GM21360 (cell line): ENCODE results near the gene PRH1.

ENCODE experiments used
- ATAC-seq: cut with Tn5 transposase; IDR thresholded peaks from one replicate; pipeline ENCODE4 v1.9.1; 2021; ENCODE audit warnings: mild to moderate bottlenecking, moderate library complexity; ENCODE audit not compliant: unreplicated experiment

The PRH1 gene

DNA sequence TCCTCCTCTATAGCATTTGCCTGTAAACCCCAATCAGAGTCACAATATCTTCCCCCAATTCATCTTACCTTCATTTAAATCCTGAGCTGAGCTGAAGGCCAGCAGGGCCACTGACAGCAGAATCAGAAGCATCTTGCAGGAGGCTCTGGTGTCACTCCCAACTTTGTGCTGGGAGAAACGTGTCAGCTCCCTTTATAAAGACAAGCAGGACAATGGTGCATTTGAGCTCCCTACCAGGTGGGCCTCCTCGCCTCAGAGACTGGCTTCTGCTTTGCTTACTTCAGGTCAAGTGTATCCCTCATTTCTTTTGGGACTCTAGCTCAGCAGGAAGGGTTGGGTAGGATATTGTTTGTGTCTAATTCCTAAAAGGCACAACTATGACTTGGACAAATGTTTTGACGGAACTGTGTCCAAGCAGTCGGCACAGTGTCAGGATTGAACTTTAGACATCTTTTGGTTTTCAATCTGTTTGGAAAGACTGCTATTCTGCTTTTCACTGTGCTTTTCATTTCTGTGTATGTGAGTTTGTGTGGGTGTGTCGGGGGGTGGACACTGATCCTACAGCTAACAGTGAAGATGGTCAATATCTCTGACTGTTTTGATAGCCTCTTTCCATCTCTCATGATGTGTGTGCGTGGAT lies at the start of gene PRH1:
PRH1 (minus strand) TSS at position 170 of the 640 bp plus-strand sequence; CDS start at position 132, 38 bp downstream.
- ATAC-seq: no peak

DNA sequence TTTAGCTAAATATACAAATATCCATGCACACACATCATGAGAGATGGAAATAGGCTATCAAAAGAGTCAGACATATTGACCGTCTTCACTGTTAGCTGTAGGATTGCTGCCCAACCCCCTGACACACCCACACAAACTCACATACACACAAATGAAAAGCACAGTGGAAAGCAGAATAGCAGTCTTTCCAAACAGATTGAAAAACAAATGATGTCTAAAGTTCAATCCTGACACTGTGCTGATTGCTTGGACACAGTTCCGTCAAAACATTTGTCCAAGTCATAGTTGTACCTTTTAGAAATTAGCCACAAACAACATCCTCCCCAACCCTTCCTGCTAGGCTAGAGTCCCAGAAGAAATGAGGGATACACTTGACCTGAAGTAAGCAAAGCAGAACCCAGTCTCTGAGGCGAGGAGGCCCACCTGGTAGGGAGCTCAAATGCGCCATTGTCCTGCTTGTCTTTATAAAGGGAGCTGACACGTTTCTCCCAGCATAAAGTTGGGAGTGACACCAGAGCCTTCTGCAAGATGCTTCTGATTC lies 44.8 kb upstream of the PRH1 start, which contains the start of gene PRH2:
PRH2 (plus strand) TSS at position 491 of the 541 bp plus-strand sequence; CDS start at position 529, 38 bp downstream.
- no peak for ATAC-seq

DNA sequence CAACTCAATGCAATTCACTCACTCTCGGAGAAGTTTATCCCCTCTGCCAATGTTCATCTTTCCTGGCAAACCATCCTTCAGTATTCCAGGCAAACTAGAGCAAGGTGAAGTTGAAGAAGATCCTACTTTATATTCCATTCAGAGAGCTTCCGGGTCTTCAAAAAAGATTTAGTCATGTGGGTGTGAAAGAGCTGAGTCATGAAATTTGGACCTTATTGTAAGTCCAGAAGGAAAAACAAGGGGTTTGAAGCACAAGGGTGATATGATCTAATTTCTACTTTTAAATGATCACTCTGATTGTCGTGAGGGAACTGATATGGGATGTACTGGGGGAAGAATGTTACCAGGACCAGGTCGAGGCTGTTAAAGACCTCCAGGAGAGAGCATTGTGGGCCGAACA lies 42.2 kb upstream of the PRH1 start:
- no peak for ATAC-seq

DNA sequence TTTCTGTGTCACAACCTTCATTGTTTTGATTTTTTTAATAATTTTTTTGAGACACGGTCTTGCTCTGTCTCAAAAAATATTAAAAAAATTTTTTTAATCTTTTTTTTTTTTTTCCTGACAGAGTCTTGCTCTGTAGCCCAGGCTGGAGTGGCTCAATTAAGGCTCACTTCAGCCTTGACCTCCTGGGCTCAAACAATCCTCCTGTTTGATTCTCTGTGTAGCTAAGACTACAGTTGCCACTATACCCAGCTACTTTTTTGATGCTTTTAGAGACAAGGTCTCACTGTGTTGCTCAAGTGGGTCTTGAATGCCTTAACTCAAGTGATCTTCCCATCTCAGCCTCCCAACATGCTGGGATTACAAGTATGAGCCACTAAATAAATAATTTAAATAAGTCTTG lies 35.8 kb upstream of the PRH1 start:
- ATAC-seq: no peak

DNA sequence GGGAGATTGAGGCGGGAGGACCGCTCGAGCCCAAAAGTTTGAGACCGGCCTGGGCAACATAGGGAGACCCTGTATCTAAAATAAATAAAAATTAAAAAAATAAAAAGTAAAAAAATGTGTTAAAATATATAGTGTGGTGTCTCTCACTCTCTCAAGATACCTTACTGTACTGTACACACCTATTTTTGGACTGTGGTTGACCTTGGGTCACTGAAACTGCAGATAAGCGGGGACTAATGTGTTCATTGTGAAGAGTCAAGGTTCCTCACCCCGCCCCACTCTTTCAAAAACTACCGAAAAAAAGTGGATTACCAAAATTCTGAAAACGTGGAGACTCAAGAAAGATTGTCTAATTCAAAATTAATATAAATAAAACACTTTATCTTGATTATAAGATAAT lies 26.3 kb upstream of the PRH1 start:
- no peak for ATAC-seq

DNA sequence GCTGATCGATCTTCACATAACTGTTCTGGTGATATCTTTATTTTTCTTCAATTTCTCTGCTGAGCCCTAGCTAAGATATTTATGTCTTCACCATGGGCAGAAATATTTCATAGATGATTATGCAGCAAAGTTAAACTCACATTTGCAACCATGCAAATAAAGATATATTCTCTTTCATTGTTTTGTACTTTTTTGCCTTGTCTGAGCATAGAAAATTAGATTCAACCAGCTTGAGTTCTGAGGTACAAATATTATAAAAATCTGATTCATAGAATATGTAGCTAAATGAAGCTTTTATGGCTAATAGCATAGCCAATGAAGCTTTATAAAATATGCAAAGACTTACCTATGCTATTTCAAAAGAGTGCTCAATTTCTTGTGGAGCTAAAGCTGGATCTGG lies 25.4 kb upstream of the PRH1 start, which contains the start of gene TAS2R13:
TAS2R13 (minus strand) TSS at position 101 of the 400 bp plus-strand sequence. CDS start 264 bp downstream, outside the sequence.
- no peak for ATAC-seq

DNA sequence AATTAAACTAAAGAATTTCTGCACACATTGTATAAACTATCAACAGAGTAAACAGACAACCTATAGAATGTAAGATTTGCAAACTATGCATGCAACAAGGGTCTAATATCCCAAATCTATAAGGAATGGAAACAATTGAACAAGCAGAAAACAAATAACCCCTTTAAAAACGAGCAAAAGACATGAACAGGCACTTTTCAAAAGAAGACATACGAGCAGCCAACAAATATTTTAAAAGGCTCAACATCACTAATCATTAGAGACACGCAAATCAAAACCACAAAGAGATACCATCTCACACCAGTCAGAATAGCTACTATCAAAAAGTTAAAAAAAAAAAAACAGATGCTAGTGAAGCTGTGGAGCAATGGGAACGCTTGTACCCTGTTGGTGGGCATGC lies 20.6 kb upstream of the PRH1 start:
- ATAC-seq: no peak

DNA sequence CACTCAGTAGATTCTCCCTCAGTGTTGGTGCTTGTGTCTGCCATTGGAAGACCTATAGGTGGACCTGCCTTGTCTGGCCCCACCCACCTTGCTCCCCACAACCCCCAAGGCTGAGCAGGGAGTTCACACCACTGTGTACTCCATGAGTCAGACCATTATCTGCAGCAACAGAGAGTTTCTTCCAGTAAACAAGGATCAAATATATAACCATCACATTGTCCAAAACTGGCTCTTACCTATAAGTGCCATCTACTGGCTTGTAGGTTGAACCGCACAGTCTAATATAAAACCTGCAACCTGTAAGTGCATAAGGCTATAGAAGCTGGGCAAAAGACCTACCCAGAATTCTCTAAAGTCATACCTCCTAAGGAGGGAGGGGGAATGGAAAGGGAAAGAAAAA lies 17.4 kb upstream of the PRH1 start:
- ATAC-seq: no peak

DNA sequence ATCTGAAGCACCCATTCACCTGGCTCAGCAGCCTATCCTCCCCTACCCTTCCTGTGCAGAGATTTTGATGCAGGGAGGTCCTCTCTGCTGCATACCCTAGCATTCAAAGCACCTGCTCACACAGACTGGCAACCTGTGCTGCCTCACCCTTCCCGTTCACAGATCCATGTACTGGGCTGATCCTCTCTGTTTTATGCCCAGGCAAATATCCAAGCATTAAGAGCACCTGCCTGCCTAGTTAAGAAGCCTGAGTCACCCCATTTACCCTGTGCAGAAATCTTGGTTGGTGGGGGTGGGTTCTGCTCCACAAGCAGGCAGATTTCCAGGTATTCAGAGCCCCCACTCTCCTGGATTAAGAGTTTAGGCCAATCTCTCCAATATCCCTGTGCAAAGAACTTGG lies 16.9 kb upstream of the PRH1 start:
- ATAC-seq: no peak

DNA sequence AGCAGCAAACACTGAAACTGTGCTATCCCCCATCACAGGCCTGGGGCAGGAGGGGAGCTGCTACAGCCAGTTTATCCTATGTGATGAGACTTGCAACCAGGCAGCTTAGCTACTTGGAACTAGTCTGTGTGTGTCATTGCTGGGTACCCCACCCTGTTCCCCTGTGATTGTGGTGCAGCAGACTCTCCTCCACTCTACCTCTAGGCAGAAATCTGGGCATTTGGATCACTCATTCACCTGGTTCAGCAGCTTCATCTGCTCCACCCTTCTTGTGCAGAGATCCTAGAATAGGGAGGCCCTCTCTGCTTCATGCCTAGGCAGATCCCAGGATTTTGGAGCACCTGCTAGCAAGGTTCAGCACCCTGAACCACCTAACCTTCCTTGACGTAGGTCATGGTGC lies 16.5 kb upstream of the PRH1 start:
- ATAC-seq: no peak

DNA sequence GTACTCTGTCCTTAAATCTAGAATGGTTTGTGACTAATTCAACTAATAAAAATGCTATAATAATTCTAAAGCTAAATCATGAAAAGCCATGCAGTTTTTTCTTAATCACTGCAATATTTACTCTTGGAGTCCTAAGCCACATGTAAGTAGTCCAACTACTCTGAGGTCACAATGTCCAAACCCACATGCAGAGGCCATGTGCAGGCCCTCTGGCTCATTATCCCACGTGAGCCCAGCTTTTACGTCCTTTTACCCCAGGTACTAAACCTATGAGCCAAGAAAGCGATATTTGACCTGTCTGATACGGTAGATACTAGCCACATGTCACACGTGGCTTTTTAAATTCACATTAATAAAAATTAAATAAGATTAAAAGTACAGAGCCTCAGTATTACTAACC lies 12.8 kb upstream of the PRH1 start:
- no peak for ATAC-seq

DNA sequence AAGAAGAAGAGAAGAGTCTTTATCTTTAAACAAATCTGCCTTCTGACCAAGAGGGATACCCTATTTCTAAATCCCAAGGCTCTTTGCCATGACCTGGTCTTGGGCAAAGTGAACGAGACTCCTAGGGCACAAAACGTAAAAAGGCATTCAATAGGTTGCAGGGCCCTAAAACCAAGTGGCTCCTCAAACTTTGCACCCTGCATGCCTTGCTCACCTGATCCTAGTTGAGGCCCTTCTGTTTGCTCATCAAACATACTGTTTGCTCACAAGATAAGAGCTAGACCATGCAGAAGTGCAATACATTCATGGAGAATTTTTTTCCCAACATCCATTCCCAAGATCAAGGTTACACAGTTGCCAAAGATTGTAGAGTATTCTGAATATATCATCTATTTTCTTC lies 7.9 kb upstream of the PRH1 start:
- ATAC-seq: no peak

DNA sequence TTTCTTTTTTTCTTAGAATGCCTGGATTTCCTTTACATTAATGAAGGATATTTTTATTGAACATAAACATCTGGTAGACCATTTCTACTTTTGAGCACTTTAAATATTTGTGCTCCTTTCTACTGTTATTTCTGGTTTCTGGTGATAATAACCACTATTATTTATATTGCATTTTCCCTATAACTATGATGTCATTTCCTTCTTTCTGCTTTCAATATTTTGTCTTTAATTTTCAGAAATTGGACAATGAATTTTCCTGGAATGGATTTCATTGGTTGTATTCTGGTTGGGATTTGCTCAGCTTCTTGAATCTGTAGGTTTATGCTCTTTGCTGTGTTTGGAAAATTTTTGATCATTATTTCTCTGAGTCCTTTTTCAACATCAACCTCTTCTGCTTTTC lies 5.2 kb upstream of the PRH1 start:
- ATAC-seq: no peak

DNA sequence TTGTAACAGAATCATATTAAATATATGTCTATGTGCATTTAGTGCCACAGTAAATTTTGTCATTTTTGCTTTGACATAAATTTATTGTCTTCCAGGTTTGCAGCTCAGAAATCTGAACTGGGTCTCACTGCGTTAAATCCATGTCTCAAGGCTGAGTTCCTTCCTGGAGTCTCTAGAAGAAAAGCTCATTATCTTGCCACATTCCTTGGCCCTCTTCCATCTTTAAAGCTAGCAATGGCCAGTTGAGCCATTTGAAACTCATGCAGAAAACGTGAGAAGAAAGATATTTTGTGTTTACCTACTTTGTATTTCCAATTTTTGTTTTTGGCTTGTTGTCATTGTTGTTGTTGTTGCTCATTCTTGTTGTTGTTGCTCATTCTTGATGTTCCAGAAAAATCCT lies 10.7 kb downstream of the PRH1 start:
- no peak for ATAC-seq

DNA sequence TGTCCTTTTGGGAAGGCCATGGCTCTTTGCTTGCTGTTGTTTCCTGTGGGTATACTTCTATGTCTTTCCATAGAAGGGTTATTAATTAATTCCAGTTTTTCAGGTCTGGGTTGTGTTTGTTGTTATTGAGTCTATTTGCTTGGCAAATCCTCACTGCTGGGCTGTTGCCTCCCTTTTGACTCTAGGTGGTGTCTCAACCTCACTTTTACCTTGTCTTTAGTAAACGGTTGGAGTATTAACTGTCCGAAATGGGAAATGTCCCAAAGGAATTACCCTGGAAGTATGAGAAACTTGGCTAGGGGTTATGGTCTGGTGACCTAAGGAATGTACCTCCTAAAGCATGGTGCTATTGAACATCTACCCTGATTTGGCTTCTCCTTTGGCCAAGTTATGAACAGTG lies 16.7 kb downstream of the PRH1 start:
- no peak for ATAC-seq

DNA sequence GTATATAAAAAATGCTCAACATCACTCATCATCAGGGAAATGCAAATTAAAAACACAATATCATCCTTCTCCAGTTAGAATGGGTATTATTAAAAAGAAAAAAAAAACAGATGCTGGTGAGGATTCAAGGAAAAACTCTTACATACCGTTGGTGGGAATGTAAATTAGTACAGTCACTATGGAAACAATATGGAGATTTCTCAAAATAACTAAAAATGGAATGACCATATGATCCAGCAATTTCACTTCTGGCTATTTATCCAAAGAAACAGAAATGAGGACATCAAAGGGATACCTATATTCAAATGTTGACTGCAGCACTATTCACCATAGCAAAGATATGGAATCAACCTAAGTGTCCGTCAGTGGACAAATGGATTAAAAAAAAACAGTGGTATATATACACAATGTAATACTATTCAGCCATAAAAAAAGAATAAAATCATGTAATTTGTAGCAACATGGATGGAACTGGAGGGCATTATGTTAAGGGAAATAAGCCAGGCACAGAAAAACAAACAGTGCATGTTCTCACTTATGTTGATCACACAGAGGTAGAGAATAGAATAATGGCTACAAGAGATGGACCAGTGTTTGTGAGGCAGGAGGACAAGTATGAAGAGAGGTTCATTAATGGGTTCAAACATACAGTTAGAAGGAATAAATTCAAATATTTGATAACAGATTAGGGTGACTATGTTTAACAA lies 20.4 kb downstream of the PRH1 start:
- no peak for ATAC-seq

DNA sequence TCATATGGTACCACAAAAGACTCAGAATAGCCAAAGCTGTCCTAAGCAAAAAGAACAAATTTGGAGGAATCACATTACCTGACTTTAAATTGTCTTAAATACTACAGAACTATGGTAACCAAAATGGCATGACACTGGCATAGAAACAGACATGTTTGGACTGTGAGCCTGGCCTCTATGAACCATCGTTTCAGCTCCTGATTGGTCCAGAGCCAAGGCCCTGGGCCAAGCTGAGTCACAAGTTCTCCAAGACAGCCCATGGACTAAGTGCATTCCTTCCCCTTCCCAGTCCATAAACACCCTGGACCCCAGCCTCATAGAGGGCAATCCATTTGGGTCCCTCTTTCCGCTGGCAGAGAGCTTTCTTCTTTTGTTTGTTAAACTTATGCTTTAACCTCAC lies 22.7 kb downstream of the PRH1 start:
- ATAC-seq: no peak

DNA sequence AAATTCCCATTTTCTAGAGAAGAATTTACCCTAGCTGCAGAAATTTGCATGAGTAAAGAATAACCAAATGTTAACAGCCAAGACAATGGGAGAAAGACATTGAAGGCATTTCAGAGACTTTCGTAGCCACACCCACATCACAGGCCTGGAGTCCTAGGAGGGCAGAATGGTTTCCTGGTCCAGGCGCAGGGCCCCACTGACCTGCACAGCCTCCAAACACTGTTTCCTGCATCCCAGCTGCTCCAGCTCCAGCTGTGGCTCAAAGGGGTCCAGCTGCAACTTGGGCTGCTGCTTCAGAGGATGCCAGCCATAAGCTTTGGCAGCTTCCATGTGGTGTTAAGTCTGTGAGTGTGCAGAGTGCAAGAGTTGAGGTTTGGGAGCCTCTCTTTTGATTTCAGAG lies 28.2 kb downstream of the PRH1 start:
- ATAC-seq: no peak

DNA sequence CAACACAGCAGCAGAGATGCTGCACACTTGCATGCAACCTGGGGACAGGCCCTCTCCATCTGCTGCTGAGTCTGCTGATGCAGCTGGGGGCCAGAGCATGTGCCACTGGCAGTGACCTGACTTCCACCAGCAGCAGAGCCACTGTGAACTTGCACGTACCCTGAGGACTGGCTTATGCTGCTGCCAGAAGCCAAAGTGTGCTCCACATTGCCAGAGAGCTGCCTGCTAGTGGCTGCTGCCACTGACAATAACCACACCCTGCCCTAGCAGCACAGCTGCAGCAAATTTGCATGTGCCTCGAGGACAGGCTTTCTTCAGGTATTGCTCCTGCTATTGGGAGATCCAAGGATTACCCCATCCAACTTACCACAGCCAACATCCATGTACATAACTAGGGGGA lies 30.3 kb downstream of the PRH1 start:
- ATAC-seq: no peak

DNA sequence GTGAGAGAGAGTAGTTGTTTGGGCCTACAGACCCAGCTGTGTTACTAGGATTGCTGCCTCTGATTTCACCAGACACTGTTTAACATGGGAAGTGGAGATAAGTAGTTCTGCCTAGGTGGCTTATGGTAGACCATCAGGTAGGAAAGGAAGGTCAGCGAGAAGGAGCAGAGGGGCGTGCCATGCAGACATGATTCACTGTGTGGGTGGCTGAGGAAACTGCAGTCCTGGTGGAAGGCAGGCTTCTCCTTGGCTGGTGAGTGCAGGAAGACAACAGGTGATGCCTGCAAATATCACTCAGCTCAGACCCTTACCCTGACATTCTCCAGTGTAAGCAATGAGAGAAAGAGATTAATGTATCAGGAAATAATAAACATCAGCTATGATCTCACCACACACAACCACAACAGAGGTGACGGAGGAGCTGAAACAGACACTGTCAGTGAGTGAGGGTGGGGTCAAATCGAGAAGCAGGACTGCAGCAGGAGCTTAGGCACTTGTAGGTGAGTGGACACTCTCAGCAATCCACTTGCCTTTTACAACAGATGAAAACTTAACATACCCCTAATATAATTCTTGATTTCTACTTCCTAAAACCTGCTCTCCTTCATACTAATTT lies 32.7 kb downstream of the PRH1 start:
- no peak for ATAC-seq

DNA sequence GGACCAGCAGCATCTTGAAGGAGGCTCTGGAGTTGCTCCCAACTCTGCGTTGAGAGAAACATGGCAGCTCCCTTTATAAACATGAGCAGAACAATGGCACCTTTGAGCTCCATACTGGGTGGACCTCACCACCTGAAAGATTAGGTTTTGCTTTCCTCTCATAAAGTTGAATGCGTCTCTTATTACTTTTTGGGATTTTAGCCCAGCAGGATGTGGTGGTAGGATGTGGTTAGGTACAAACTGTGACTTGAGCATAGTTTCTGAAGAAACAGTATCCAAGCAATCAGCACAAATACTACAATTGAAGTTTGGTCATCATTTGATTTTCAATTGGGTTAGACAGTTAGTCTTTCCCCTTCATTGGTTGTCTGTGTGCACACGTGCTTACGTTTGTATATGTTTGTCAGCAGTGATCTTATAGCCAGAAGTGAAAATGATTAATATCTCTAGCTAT lies 34.6 kb downstream of the PRH1 start, which contains the start of gene PRR4:
PRR4 (minus strand) TSS at position 51 of the 454 bp plus-strand sequence; CDS start at position 13, 38 bp downstream.
- ATAC-seq: no peak

DNA sequence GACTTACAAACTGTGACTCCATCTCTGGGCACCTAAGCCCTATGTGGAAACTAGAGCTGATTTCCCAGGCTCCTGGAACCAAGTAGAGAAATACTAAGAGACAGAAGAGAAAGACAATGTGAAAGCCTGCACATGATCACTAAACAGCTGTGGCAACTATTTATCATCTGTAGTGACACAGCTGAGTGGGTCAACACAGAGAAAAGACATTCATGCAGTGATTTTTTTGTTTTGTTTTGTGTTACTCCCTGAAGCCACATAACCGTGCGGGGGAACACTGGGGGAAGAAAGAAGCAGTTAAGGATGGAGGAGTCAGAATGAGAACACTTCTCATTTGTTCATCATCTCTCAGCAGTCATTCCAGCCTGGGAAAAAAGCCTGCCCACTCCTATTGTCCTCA lies 36.3 kb downstream of the PRH1 start:
- ATAC-seq: no peak
